DMS 273 (cell line): ENCODE results near the gene APLP1.
"Not testable (repeated sequence)": the region's sequence is repeated elsewhere in the genome, so short reads cannot be mapped to it uniquely, and the experiment has no call there.

Source experiments
- DNase-seq: peaks from one replicate; lab custom pipeline; 2025; ENCODE audit not compliant: unreplicated experiment; lab: John Stamatoyannopoulos, UW

The APLP1 gene

GRCh38 chr19:35882114-35882832 lies 13.9 kb downstream of the APLP1 start:
- peak; percentile 93 for DNase-seq

GRCh38 chr19:35883882-35884281 lies 15.5 kb downstream of the APLP1 start:
- no peak for DNase-seq

GRCh38 chr19:35885225-35885738 lies 16.9 kb downstream of the APLP1 start:
- DNase-seq: no peak

GRCh38 chr19:35885904-35886303 lies 17.5 kb downstream of the APLP1 start:
- DNase-seq: no peak

- no peak for DNase-seq
These were observed 18.8 kb downstream of the APLP1 start for GRCh38 chr19:35887197-35887596.

GRCh38 chr19:35888398-35888797 lies 20.0 kb downstream of the APLP1 start:
- DNase-seq: no peak

GRCh38 chr19:35889370-35890112 lies 21.2 kb downstream of the APLP1 start:
- DNase-seq: no peak

GRCh38 chr19:35890113-35890650 lies 21.8 kb downstream of the APLP1 start:
- no peak for DNase-seq

GRCh38 chr19:35891819-35892218 lies 23.4 kb downstream of the APLP1 start:
- DNase-seq: not testable (repeated sequence)

- DNase-seq: no peak
These were observed 26.0 kb downstream of the APLP1 start for GRCh38 chr19:35894342-35894741.

- no peak for DNase-seq
These were observed 27.7 kb downstream of the APLP1 start for GRCh38 chr19:35895911-35896642.

- DNase-seq: no peak
These were observed 28.3 kb downstream of the APLP1 start for GRCh38 chr19:35896643-35897040.

- DNase-seq: no peak
These were observed 29.5 kb downstream of the APLP1 start for GRCh38 chr19:35897706-35898451.

GRCh38 chr19:35898499-35898809 lies 30.1 kb downstream of the APLP1 start:
- no peak for DNase-seq

- peak; percentile 90 for DNase-seq
These were observed 31.3 kb downstream of the APLP1 start for GRCh38 chr19:35899547-35900214.

- no peak for DNase-seq
These were observed 32.8 kb downstream of the APLP1 start for GRCh38 chr19:35901055-35901644.

GRCh38 chr19:35901854-35902661 lies 33.7 kb downstream of the APLP1 start, which contains the start of gene HCST:
Gene HCST (plus strand): TSS chr19:35902529. CDS start chr19:35902594, 65 bp downstream.
- DNase-seq: peak; percentile 24

GRCh38 chr19:35902870-35903475 lies 34.6 kb downstream of the APLP1 start:
- DNase-seq: no peak
